GM19395 (cell line): Measurements from ENCODE around the gene CTXND1.
"Not testable (repeated sequence)": the region's sequence is repeated elsewhere in the genome, so short reads cannot be mapped to it uniquely, and the experiment has no call there.

Experiments used
- ATAC-seq: cut with Tn5 transposase; IDR thresholded peaks from one replicate; pipeline ENCODE4 v1.9.1; 2021; ENCODE audit warnings: mild to moderate bottlenecking, moderate library complexity; ENCODE audit not compliant: unreplicated experiment

The CTXND1 gene

GRCh38 chr15:80161468-80162016 lies 90.5 kb downstream of the CTXND1 start:
- no peak for ATAC-seq

- peak; percentile 87 for ATAC-seq
Observed at GRCh38 chr15:80160570-80161156, 91.3 kb downstream of the CTXND1 start.

GRCh38 chr15:80159811-80160569 lies 92.0 kb downstream of the CTXND1 start:
- peak; percentile 45 for ATAC-seq

GRCh38 chr15:80159301-80159700 lies 92.7 kb downstream of the CTXND1 start:
- ATAC-seq, result no peak

GRCh38 chr15:80157215-80157614 lies 94.8 kb downstream of the CTXND1 start:
- no peak for ATAC-seq

- no peak for ATAC-seq
Observed at GRCh38 chr15:80156176-80156720, 95.8 kb downstream of the CTXND1 start.

- ATAC-seq, result not testable (repeated sequence)
Observed at GRCh38 chr15:80155378-80156175, 96.4 kb downstream of the CTXND1 start.

GRCh38 chr15:80155001-80155377 lies 97.0 kb downstream of the CTXND1 start:
- ATAC-seq, result no peak

GRCh38 chr15:80154336-80154735 lies 97.7 kb downstream of the CTXND1 start:
- ATAC-seq, result no peak

- no peak for ATAC-seq
Observed at GRCh38 chr15:80153900-80154299, 98.1 kb downstream of the CTXND1 start.

- ATAC-seq, result peak; percentile 67
Observed at GRCh38 chr15:80152896-80153876, 98.8 kb downstream of the CTXND1 start, which contains the start of gene FAH. Gene FAH (plus strand): TSS chr15:80152999. CDS start chr15:80153055, 56 bp downstream.

GRCh38 chr15:80152180-80152895 lies 99.7 kb downstream of the CTXND1 start:
- peak; percentile 44 for ATAC-seq

- no peak for ATAC-seq
Observed at GRCh38 chr15:80151576-80151975, 100.4 kb downstream of the CTXND1 start.

GRCh38 chr15:80151148-80151547 lies 100.9 kb downstream of the CTXND1 start:
- ATAC-seq, result no peak
